Uterus (tissue), 4 donors: ENCODE measurements around the gene TMEM52B. TPM values are rescaled to one million over a fixed set of nuclear protein-coding genes. Genes with fewer than 3 reads are reported as not detected.
"Not testable (repeated sequence)": the region's sequence is repeated elsewhere in the genome, so short reads cannot be mapped to it uniquely, and the experiment has no call there.

Experiments used
- DNase-seq, 2 donors: peaks; one replicate each; pipeline ENCODE4 v3.0.0-alpha.2; 2019 to 2020
- H3K27ac ChIP-seq, 2 donors: fragments of 200-600 bp; sonication (generic); 1 replicate in 1 of 2; 2 replicates in 1 of 2; pipeline ENCODE4 v1.5.1; 2016 to 2018
- H3K27me3 ChIP-seq, 2 donors: fragments of 200-600 bp; sonication (generic); one replicate each; pipeline ENCODE4 v1.5.1; 2018 to 2019; ENCODE audit warnings: control low read depth in 1 of 2
- H3K36me3 ChIP-seq, 2 donors: fragments of 200-600 bp; sonication (generic); one replicate each; pipeline ENCODE4 v1.5.1; 2019; ENCODE audit warnings: control low read depth in 1 of 2
- H3K4me1 ChIP-seq, 2 donors: fragments of 200-600 bp; sonication (generic); one replicate each; pipeline ENCODE4 v1.5.1; 2018 to 2019; ENCODE audit warnings: control low read depth in 1 of 2
- H3K4me3 ChIP-seq, 2 donors: fragments of 200-600 bp; sonication (generic); 1 replicate in 1 of 2; 2 replicates in 1 of 2; pipeline ENCODE4 v1.5.1; 2018 to 2019; ENCODE audit warnings: mild to moderate bottlenecking in 1 of 2
- H3K9me3 ChIP-seq, 2 donors: fragments of 200-600 bp; sonication (generic); one replicate each; pipeline ENCODE4 v1.5.1; 2019; ENCODE audit warnings: control low read depth in 1 of 2
- CTCF ChIP-seq, 4 experiments: fragments of 200-600 bp in 2 of 4; fragments of 450-650 bp in 2 of 4; sonication (generic) in 2 of 4; IDR thresholded peaks; one replicate each; pipeline ENCODE4 v1.5.1; 2016 to 2019; ENCODE audit warnings: antibody characterized with exemption in 4 of 4, mild to moderate bottlenecking in 2 of 4, moderate library complexity in 1 of 4
- POLR2A ChIP-seq, 2 donors: fragments of 450-650 bp; IDR thresholded peaks; one replicate each; pipeline ENCODE4 v1.6.1; 2016; ENCODE audit warnings: antibody characterized with exemption in 2 of 2, mild to moderate bottlenecking in 1 of 2, moderate library complexity in 1 of 2
- intact Hi-C: fragments of 100-400 bp; cut with DNase I; formaldehyde crosslinking; loops from one replicate; pipeline ENCODE4 v1.15.1; 2023; ENCODE audit warnings: low total_unique reads
- total RNA-seq, 4 donors: library from RNA; depleted of rRNA in 3 of 4; stranded (reverse); fragments of >200 nt in 3 of 4; gene quantifications; one replicate each; pipeline versions ENCODE4 v1.1.0 to v1.2.4, GENCODE V29; 2014 to 2023
- donor health status: DM: yes; HTN: yes; CAD: no.

Gene TMEM52B
- total RNA-seq, 4 donors from 2014 or later = not detected

GRCh38 chr12:10220398-10221077 lies 41.7 kb downstream of the TMEM52B start:
- intact Hi-C loops = no loop called here
- Histone ChIP-seq H3K27me3 (no peaks in the 10 kb centered on the region), H3K36me3 (no peaks in the 10 kb centered on the region), H3K9me3 (no peaks in the 10 kb centered on the region), H3K4me3 (no peak overlapping the region), H3K4me1 (peaks cover 0 to 5% of the 10 kb centered on the region in 2 donors), H3K27ac (peak overlapping the region; percentile 64 to 88)
- DNase-seq = peak; percentile 63 to 83
- TF ChIP-seq POLR2A (IDR thresholded peaks at IDR 0.05) (peak in 1 of 2 donors; percentile 13), CTCF (IDR thresholded peaks at IDR 0.05) (no peak)

GRCh38 chr12:10221846-10222245 lies 43.0 kb downstream of the TMEM52B start:
- no peak for DNase-seq
- H3K4me1 ChIP-seq = peaks cover 0 to 5% of the 10 kb centered on the region in 2 donors
- H3K27me3 ChIP-seq = no peaks in the 10 kb centered on the region
- H3K9me3 ChIP-seq = no peaks in the 10 kb centered on the region
- no peak overlapping the region for H3K27ac ChIP-seq
- TF ChIP-seq POLR2A (IDR thresholded peaks at IDR 0.05) (no peak), CTCF (IDR thresholded peaks at IDR 0.05) (no peak)
- intact Hi-C loops = no loop called here
- no peaks in the 10 kb centered on the region for H3K36me3 ChIP-seq
- H3K4me3 ChIP-seq = no peak overlapping the region

DNA sequence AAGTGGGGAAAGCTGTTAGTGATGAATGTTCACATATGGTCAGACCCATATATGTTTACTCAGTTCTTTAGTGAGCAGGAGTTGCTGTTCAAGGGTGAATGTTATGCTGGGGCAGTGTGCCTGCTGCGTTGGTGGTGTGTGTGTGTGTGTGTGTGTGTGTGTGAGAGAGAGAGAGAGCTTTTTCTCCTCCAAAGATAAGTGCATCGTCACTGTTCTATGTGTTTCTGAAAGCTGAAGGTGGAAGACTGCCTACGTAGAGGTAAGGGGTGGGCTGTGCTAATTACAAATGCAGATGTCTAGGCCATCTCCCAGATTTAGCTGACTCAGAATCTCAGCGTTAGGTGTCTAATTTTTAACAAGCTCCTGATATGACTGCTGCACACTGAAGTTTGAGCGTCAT lies 44.4 kb downstream of the TMEM52B start:
- no peak for DNase-seq
- Histone ChIP-seq H3K4me1 (no peaks in the 10 kb centered on the region), H3K27me3 (no peaks in the 10 kb centered on the region), H3K9me3 (no peaks in the 10 kb centered on the region), H3K36me3 (no peaks in the 10 kb centered on the region), H3K27ac (no peak overlapping the region), H3K4me3 (no peak overlapping the region)
- intact Hi-C loops = no loop called here
- no peak for TF ChIP-seq POLR2A (IDR thresholded peaks at IDR 0.05)
- no peak for TF ChIP-seq CTCF (IDR thresholded peaks at IDR 0.05)

- H3K4me1 ChIP-seq, H3K4me3 ChIP-seq, H3K27me3 ChIP-seq, intact Hi-C loops, H3K36me3 ChIP-seq, H3K9me3 ChIP-seq, H3K27ac ChIP-seq, DNase-seq: not testable (repeated sequence)
Observed at GRCh38 chr12:10225426-10225825, 46.6 kb downstream of the TMEM52B start.

DNA sequence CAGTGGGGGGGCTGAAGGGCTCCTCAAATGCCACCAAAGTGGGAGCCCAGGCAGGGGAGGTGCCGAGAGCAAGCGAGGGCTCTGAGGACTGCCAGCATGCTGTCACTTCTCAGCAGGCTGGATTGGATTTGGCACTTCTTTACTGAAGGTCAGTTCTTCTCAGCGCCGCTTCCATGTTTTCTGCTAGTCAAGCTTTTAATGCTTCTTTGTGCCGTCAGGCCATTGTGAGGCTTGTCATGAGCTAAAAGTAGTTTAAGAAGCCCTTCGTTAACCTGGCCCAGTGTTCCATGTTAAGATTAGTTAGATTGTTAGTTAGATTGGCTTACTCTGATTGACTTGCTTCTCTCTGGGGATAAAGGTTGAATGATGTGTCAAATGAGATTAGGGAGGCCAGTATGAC lies 47.3 kb downstream of the TMEM52B start:
- H3K27me3 ChIP-seq = no peaks in the 10 kb centered on the region
- H3K36me3 ChIP-seq = no peaks in the 10 kb centered on the region
- no peaks in the 10 kb centered on the region for H3K9me3 ChIP-seq
- TF ChIP-seq CTCF (IDR thresholded peaks at IDR 0.05) = no peak
- no peak for TF ChIP-seq POLR2A (IDR thresholded peaks at IDR 0.05)
- no peaks in the 10 kb centered on the region for H3K4me1 ChIP-seq
- no peak overlapping the region for H3K4me3 ChIP-seq
- H3K27ac ChIP-seq = no peak overlapping the region
- DNase-seq = no peak
- intact Hi-C loops = no loop called here

GRCh38 chr12:10226731-10227130 lies 47.9 kb downstream of the TMEM52B start:
- no peaks in the 10 kb centered on the region for H3K36me3 ChIP-seq
- no peaks in the 10 kb centered on the region for H3K27me3 ChIP-seq
- no peak for DNase-seq
- no peak for TF ChIP-seq CTCF (IDR thresholded peaks at IDR 0.05)
- TF ChIP-seq POLR2A (IDR thresholded peaks at IDR 0.05) = no peak
- H3K9me3 ChIP-seq = no peaks in the 10 kb centered on the region
- no peaks in the 10 kb centered on the region for H3K4me1 ChIP-seq
- H3K4me3 ChIP-seq = no peak overlapping the region
- intact Hi-C loops = no loop called here
- H3K27ac ChIP-seq = no peak overlapping the region
